ENCODE results near the gene GDPGP1. TPM values are rescaled to one million over a fixed set of nuclear protein-coding genes. Genes with fewer than 3 reads are reported as not detected.

The GDPGP1 gene
- total and polyA plus RNA-seq, 2 of the 4 experiments (the other 2 are of a cell fraction), result 2.3 to 4.1 TPM

- BruUV-seq (replicated peaks), result no TSS peak
- CTCF ChIA-PET, result no interaction called here
- Histone ChIP-seq H3K9ac (ENCODE audit: low read depth, low read length) (no peak overlapping the region), H3K18ac (ENCODE audit: low read depth, low read length) (no peak overlapping the region), H3K9me1 (ENCODE audit: insufficient read depth, low read length) (peaks cover 9% of the 10 kb centered on the region), H2BK120ac (ENCODE audit: low read depth, low read length) (no peak overlapping the region), H3K27me3 (ENCODE audit: control insufficient read depth, insufficient read depth, low read length) (no peaks in the 10 kb centered on the region), H3K23ac (ENCODE audit: low read depth, low read length) (no peak overlapping the region), H3K56ac (ENCODE audit: extremely low read depth, insufficient read depth, low read length) (no peak overlapping the region), H2BK15ac (ENCODE audit: low read depth, low read length) (no peak overlapping the region), H3K4me3 (ENCODE audit: insufficient read depth, low read depth, low read length) (no peak overlapping the region), H4K20me1 (ENCODE audit: insufficient read depth, low read length) (peaks cover 56% of the 10 kb centered on the region), H2AK5ac (ENCODE audit: low read depth, low read length) (no peak overlapping the region), H3K14ac (replicated peaks; ENCODE audit: low read depth, low read length) (no peak overlapping the region), H4K5ac (ENCODE audit: low read depth, low read length) (no peak overlapping the region), H2BK20ac (ENCODE audit: low read depth, low read length) (no peak overlapping the region), H3K79me1 (ENCODE audit: low read depth in 1 of 2, low read length in 2 of 2) (peaks cover 36 to 75% of the 10 kb centered on the region in 2 experiments; a peak in 3 of 4 replicates), H3K4ac (ENCODE audit: low read depth, low read length) (no peak overlapping the region), H3K9me3 (ENCODE audit: control insufficient read depth, insufficient read depth, low read length) (no peaks in the 10 kb centered on the region), H4K91ac (ENCODE audit: insufficient read depth, low read depth, low read length) (no peak overlapping the region), H3K4me2 (ENCODE audit: low read depth, low read length) (no peak overlapping the region), H2BK5ac (ENCODE audit: low read depth, low read length, poor library complexity, severe bottlenecking) (no peak overlapping the region), H4K8ac (ENCODE audit: low read depth in 2 of 2, low read length in 2 of 2) (no peak overlapping the region), H3K4me1 (ENCODE audit: control insufficient read depth, insufficient read depth, low read length) (peaks cover 3% of the 10 kb centered on the region; the same call in 1 of the 2 replicates), H3K36me3 (ENCODE audit: control insufficient read depth, insufficient read depth, low read length) (peaks cover 33% of the 10 kb centered on the region), H2AK9ac (replicated peaks; ENCODE audit: low read depth, low read length, poor library complexity) (no peak overlapping the region), H3K27ac (ENCODE audit: insufficient read depth, low read length) (no peak overlapping the region), H2AFZ (replicated peaks; ENCODE audit: low read length, poor library complexity) (no peak overlapping the region)
- TF ChIP-seq USF2 (IDR thresholded peaks at IDR 0.05; ENCODE audit: low read depth, low read length) (no peak), MAZ (IDR thresholded peaks at IDR 0.05; ENCODE audit: borderline replicate concordance, low read depth, low read length) (no peak), POLR2A (IDR thresholded peaks at IDR 0.05; ENCODE audit: low read depth, low read length) (no peak), RFX5 (IDR thresholded peaks at IDR 0.05; ENCODE audit: low read depth, low read length) (no peak), SMC3 (IDR thresholded peaks at IDR 0.05; ENCODE audit: low read depth, low read length) (no peak), CHD1 (IDR thresholded peaks at IDR 0.05; ENCODE audit: low read depth, low read length) (no peak), FOS (IDR thresholded peaks at IDR 0.05; ENCODE audit: low read depth, low read length) (no peak), RCOR1 (IDR thresholded peaks at IDR 0.05; ENCODE audit: insufficient replicate concordance, low read length) (no peak), CTCF (conservative IDR thresholded peaks at IDR 0.05; ENCODE audit: low read depth, low read length) (no peak), CEBPB (IDR thresholded peaks at IDR 0.05; ENCODE audit: low read depth, low read length) (no peak), BHLHE40 (IDR thresholded peaks at IDR 0.05; ENCODE audit: low read depth, low read length) (no peak), RAD21 (IDR thresholded peaks at IDR 0.05; ENCODE audit: low read length) (no peak), NFE2L2 (IDR thresholded peaks at IDR 0.05; ENCODE audit: low read depth, low read length) (no peak), MXI1 (IDR thresholded peaks at IDR 0.05; ENCODE audit: borderline replicate concordance, low read depth, low read length) (no peak), ELK1 (IDR thresholded peaks at IDR 0.05; ENCODE audit: borderline replicate concordance, low read depth, low read length) (no peak), MAFK (IDR thresholded peaks at IDR 0.05; ENCODE audit: low read depth, low read length) (no peak)
- intact Hi-C loops (cut with micrococcal nuclease) (no loop called here), in situ Hi-C loops (cut with MboI; ENCODE audit: low sequenced_read_pairs) (no loop called here), dilution Hi-C loops (cut with HindIII; ENCODE audit: low sequenced_read_pairs, unreplicated experiment) (no loop called here)
- DNase-seq (no peak), ATAC-seq (ENCODE audit: low read depth) (no peak)
- POLR2A ChIA-PET (ENCODE audit: unreplicated experiment), result no interaction called here
- WGBS, 2 experiments (ENCODE audit: extremely low coverage in 2 of 2, insufficient read length in 1 of 2), result 100% methylated on average over 2 of the region's 7 CpGs; no CpG with 5 or more reads in 1 of the 2 experiments
These were observed 37.6 kb downstream of the GDPGP1 start for GRCh38 chr15:90271459-90272166.
